ENCODE measurements around the gene TMEM139.

GRCh38 chr7:143329471-143330170, 44.9 kb downstream of the TMEM139 start:
- no peak for TF ChIP-seq CTCF (IDR thresholded peaks at IDR 0.05)
- no peak for TF ChIP-seq POLR2A (IDR thresholded peaks at IDR 0.05)

Data from lower leg skin (tissue), 3 donors.